Medulla oblongata (tissue), 1 donor: ENCODE results near the gene FIBCD1.
"Not testable (repeated sequence)": the region's sequence is repeated elsewhere in the genome, so short reads cannot be mapped to it uniquely, and the experiment has no call there.

ENCODE experiments used
- DNase-seq: peaks from one replicate; pipeline ENCODE4 v3.0.0-alpha.2; 2015; ENCODE audit errors: extremely low spot score

FIBCD1 gene

GRCh38 chr9:130973686-130974281 lies 34.7 kb upstream of the FIBCD1 start:
- DNase-seq = no peak

- DNase-seq = no peak
Measured at GRCh38 chr9:130972957-130973685, 34.1 kb upstream of the FIBCD1 start.

DNA sequence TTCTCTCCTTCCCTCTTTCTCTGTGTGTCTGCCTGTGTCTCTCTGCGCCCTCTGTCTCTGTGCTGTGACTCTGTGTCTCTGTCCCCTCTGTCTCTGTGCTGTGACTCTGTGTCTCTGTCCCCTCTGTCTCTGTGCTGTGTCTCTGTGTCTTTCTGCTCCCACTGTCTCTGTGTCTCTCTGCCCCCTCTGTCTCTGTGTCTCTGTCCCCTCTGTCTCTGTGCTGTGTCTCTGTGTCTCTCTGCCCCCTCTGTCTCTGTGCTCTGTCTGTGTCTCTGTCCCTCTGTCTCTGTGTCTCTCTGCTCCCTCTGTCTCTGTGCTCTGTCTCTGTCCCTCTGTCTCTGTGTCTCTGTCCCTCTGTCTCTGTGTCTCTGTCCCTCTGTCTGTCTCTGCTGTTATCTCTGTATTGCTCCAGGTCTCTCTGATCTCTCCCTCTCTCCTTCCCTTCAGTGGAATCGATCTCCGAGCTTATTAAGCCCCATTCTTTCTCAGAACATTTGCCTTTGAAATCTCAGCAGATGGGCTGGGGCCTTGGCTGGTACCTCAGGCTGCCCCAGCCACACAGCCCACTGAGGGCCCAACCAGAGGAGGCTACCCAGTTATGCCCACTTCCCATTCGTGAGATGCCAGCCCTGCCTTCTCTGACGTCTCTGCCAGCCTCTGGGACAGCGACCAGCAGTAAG lies 33.4 kb upstream of the FIBCD1 start:
- no peak for DNase-seq

DNA sequence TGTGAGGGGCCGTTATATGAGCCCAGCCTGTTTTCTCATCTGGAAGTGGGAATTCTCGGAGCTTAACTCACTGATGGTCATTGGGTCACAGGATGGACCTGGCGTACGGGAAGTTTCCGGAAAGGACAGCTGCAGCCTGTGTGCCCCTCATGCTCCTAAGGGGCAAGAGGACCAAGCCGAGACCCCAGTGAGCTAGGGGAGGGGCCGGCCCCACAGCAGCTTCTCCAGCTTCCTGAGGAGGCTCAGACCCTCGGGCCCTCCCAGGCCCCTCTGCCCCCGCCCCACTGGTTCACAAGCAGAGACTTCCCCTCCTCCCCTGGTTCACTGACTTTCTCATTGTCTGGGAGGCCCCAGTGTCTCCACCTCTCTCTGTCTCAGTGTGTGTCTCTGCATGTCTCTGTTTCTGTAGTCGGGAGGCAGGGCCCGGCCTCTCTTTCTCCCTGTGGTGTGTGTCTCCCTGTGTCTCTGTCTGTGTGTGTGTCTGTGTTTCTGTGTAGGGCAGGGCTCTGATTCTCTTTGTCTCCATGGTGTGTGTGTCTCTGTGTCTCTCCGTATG lies 32.3 kb upstream of the FIBCD1 start:
- no peak for DNase-seq

GRCh38 chr9:130970855-130971254 lies 31.8 kb upstream of the FIBCD1 start:
- DNase-seq = no peak

- DNase-seq = no peak
Measured at GRCh38 chr9:130970052-130970451, 31.0 kb upstream of the FIBCD1 start.

DNA sequence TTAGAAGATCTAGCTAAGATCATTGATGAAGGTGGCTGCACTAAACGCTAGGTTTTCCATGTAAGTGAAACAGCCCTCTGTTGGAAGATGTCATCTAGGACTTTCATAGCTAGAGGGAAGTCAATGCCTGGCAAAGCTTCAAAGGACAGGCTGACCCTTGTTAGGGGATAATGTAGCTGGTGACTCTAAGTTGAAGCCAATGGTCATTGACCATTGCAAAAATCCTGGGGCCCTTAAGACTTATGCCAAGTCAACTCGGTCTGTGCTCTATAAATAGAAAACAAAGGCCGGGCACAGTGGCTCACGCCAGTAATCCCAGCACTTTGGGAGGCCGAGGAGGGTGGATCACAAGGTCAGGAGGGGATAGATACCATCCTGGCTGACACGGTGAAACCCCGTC lies 26.6 kb upstream of the FIBCD1 start:
- DNase-seq = no peak

GRCh38 chr9:130963916-130964315 lies 24.9 kb upstream of the FIBCD1 start:
- DNase-seq = no peak

GRCh38 chr9:130963337-130963908 lies 24.4 kb upstream of the FIBCD1 start:
- DNase-seq = no peak

- no peak for DNase-seq
Measured at GRCh38 chr9:130962418-130963316, 23.6 kb upstream of the FIBCD1 start.

GRCh38 chr9:130961511-130962300 lies 22.7 kb upstream of the FIBCD1 start:
- no peak for DNase-seq

DNA sequence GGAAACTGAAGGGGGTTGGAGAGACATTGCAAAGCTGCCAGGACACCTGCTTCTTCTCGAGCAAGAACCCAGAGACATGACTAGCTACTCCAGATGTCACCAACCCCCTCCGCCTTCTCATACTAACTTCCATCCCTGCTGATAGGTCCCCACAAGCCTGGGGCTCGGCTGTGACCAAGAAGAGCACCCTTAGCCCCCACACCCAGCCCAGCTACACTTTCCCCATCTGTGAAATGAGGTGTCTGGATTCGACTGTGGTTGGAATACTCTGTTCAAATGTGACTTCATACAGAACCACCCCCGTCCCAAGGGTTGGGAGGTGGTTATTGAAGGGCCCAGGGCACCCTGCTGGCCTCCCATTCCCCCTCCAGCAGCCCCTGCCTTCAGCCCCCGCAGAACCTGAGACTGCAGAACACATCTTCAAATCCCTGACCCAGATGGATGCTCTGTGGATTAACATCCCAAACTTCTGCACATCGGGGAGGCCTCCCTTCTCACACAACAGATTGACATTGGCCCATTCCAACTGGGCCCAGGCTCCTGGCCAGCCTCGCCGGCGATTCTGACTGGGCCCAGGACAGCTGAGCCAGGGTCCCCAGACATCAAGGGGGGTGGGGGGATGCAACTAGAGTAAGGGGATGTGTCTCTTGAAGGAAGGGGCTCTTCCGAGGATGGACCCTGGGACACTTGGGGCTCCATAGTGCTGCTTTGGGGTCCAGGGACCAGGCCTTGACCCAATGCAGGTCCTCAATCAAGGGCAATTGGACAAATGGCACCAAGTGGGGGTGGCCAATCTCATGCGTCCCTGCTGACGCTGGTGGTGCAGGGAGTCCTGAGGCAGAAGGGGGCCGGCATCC lies 21.7 kb upstream of the FIBCD1 start:
- DNase-seq = no peak

DNA sequence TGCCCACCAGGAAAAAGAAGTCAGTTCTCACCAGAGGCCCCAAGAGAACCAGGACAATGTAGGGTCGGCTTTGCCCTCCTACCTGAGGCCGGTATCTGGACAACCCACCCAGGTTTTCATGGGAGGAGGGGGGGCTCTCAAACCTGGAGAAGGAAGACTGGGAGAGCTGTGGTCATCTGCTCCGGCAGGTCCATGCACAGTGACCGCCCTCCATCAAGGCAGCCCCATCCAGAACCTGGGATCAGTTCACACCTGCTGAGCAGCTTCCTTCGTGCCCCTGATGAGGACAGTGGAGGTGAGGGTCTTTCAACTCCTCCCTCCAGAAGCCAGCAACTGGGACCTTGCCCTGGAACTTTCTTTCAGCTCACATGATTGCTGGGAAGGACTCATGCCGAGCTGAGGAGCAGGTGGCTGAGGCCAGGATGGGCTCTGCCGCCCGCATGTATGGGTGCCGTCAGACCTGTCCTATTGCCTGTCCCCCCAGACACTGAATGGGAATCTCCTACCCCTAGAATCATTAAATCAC lies 20.8 kb upstream of the FIBCD1 start:
- DNase-seq = no peak

DNA sequence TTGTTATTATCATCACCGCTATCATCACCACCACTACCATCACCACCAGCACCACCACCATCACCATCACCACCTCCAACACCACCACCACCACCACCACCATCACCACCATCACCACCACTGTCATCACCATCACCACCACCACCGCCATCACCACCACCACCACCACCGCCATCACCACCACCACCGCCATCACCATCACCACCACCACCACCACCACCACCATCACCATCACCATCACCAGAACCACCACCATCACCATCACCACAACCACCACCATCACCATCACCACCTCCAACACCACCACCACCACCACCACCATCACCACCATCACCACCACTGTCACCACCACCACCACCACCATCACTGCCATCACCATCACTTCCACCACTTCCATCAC lies 19.5 kb upstream of the FIBCD1 start:
- DNase-seq = not testable (repeated sequence)

DNA sequence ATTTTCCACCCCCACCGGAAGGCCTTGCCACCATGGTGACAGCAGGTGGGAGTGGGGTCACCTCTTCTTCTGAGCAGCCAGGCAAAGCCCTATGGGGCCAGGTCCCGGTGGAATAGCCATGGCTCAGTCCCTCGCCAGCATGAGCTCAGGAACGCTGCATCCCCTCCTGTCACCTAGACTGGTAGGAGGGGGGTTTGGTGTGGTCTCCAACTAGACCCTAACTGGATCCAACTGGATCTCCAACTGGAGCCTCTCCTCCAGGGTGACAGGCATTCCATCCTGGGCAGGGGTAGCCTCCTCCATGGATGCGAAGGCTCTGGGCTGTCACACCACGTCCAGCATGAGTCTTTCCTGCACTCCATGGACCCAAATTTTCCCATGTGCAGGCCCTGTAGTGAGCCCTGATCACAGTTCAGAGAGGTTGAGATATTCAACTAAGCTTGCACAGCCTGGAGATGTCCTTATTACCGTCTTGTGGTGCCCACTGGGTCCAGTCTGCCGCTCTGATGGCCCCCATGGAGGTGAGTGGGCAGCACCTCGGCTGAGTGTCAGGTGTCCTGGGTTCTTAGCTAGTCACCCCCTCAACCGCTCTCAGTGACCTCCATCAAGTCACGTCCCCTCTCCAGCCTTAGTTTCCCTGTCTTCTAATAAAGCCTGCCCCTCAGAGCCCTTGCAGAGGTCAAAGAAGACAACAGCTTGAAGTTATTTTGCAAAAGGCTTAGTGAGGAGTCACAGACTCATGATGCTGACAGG lies 18.6 kb upstream of the FIBCD1 start:
- no peak for DNase-seq

- DNase-seq = no peak
Measured at GRCh38 chr9:130956636-130957450, 17.8 kb upstream of the FIBCD1 start.

DNA sequence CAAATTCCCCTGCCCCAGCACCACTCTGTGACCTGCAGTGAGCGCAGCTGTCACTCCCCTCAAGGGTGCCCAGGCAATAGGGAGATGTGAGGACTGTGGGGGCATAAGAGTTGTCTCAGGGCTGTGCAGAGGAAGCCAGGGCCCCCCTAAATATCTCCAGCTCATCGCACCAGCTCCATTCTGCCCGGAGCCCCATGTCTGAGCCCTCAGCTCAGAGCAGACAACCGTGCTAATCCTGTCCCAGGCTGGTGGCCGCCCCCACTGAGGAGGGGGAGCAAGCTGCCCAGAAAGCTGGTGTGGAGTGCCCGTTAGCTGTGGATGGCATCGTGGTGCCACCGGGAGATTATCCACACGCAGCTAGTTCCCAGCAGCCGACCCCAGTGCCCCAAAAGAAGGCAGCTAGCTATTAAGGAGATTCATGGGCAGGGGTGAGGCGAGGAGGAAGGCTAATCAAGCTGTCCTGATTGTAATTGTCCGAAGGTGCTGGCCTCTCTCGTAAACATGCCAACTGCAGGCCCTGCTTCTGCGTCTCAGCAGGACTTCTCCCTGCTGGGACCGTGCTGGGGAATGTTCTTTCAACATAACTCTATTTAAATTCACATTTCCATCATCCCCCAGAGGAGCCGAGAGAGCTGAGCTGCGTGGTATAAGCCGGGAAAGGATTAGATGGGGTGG lies 17.0 kb upstream of the FIBCD1 start:
- no peak for DNase-seq
